Upper lobe of left lung (tissue), 4 donors: Measurements from ENCODE around the gene ZKSCAN8.

Experiments used
- CTCF ChIP-seq, 6 experiments: fragments of 450-650 bp in 4 of 6; fragments of 200-600 bp in 2 of 6; sonication (generic) in 2 of 6; IDR thresholded peaks; one replicate each; pipeline ENCODE4 v1.5.1; 2016 to 2019; ENCODE audit warnings: antibody characterized with exemption in 6 of 6
- EP300 ChIP-seq, 4 donors: sonication (generic); formaldehyde crosslinking; IDR thresholded peaks; one replicate each; pipeline ENCODE4 v1.5.1; 2017; ENCODE audit warnings: antibody characterized with exemption in 4 of 4, control low read depth in 2 of 4
- POLR2A ChIP-seq, 4 donors: fragments of 450-650 bp; IDR thresholded peaks; one replicate each; pipeline ENCODE4 v1.5.1; 2016 to 2017; ENCODE audit warnings: antibody characterized with exemption in 4 of 4, mild to moderate bottlenecking in 2 of 4
- POLR2AphosphoS5 ChIP-seq, 2 donors: sonication (generic); formaldehyde crosslinking; IDR thresholded peaks; one replicate each; pipeline ENCODE4 v1.5.1; 2017; ENCODE audit warnings: antibody characterized with exemption in 2 of 2

- TF ChIP-seq POLR2A (IDR thresholded peaks at IDR 0.05), result no peak
- TF ChIP-seq EP300 (IDR thresholded peaks at IDR 0.05), result no peak
- no peak for TF ChIP-seq CTCF (IDR thresholded peaks at IDR 0.05)
- no peak for TF ChIP-seq POLR2AphosphoS5 (IDR thresholded peaks at IDR 0.05)
Observed at GRCh38 chr6:28206527-28206926, 64.8 kb downstream of the ZKSCAN8 start.
